HCT116 (cell line): Measurements from ENCODE around the gene CCSER1. TPM values are rescaled to one million over a fixed set of nuclear protein-coding genes. Genes with fewer than 3 reads are reported as not detected.

Experiments
- ATAC-seq: fragments of 200-7000 bp; cut with Tn5 transposase; 2 replicates; pipeline ENCODE4 v1.9.1; 2020; ENCODE audit warnings: mild to moderate bottlenecking, moderate library complexity
- BruUV-seq: library from RNA; stranded (reverse); fragments of 400-500 nt; replicated peaks from 2 replicates; lab custom pipeline; 2021; lab: Mats Ljungman, UMichigan
- CTCF ChIA-PET: fragments of 300-600 bp; sonication (Branson Sonifier 250); formaldehyde crosslinking; loops from one replicate; lab custom pipeline; 2021; ENCODE audit warnings: antibody characterized with exemption; lab: Charles Lee
- POLR2A ChIA-PET: fragments of 300-600, 350-600 bp; sonication (Branson Sonifier 250); formaldehyde crosslinking; loops from one replicate; lab custom pipeline; 2021; ENCODE audit warnings: antibody characterized with exemption; lab: Charles Lee
- RAD21 ChIA-PET, 2 experiments: fragments of 300-600 bp; sonication (Branson Sonifier 250); formaldehyde crosslinking; loops; one replicate each; lab custom pipeline; 2023; ENCODE audit warnings: low total read pairs in 2 of 2; ENCODE audit not compliant: uncharacterized antibody in 2 of 2, unreplicated experiment in 2 of 2, low non-redundant PET in 1 of 2; lab: Charles Lee
- DNase-seq: peaks from one replicate; pipeline ENCODE4 v3.0.0-alpha.2; 2010; ENCODE audit warnings: low read depth, low spot score
- H2AFZ ChIP-seq: fragments of 200-600 bp; shearing (Covaris generic), sonication (generic); 2 replicates; pipeline ENCODE4 v1.6.1; 2017; ENCODE audit warnings: low read depth, mixed run types, mixed read lengths, antibody characterized with exemption, low read length; ENCODE audit not compliant: poor library complexity, severe bottlenecking
- H3K27ac ChIP-seq: 2 replicates; pipeline ENCODE4 v1.5.1; 2012; ENCODE audit warnings: low read depth, low read length
- H3K27me3 ChIP-seq: fragments of 200-600 bp; sonication (generic); 2 replicates; pipeline ENCODE4 v1.6.1; 2016; ENCODE audit warnings: mixed run types, low read length, mixed read lengths; ENCODE audit not compliant: insufficient read depth
- H3K36me3 ChIP-seq, 2 experiments: fragments of 200-500 bp in 1 of 2; fragments of 200-600 bp in 1 of 2; sonication (Bioruptor generic) in 1 of 2; sonication (generic) in 1 of 2; 2 replicates each; pipeline versions ENCODE4 v1.5.1 to v1.6.1; 2014 to 2016; ENCODE audit warnings: low read length in 2 of 2, inconsistent platforms in 1 of 2, mixed read lengths in 1 of 2, mixed run types in 1 of 2; ENCODE audit not compliant: insufficient read depth in 2 of 2, control insufficient read depth in 1 of 2
- H3K4me1 ChIP-seq, 2 experiments: fragments of 200-600 bp in 1 of 2; sonication (generic) in 1 of 2; 2 replicates each; pipeline versions ENCODE4 v1.5.1 to v1.6.1; 2012 to 2017; ENCODE audit warnings: low read length in 2 of 2, inconsistent platforms in 1 of 2, mild to moderate bottlenecking in 1 of 2, mixed read lengths in 1 of 2, mixed run types in 1 of 2, moderate library complexity in 1 of 2; ENCODE audit not compliant: insufficient read depth in 2 of 2, control insufficient read depth in 1 of 2
- H3K4me2 ChIP-seq: fragments of 200-600 bp; sonication (generic); 2 replicates; pipeline ENCODE4 v1.6.1; 2017; ENCODE audit warnings: mixed run types, low read length, mixed read lengths
- H3K4me3 ChIP-seq, 2 experiments: fragments of 200-600 bp in 1 of 2; sonication (generic) in 1 of 2; replicated peaks in 1 of 2; 2 replicates each; pipeline ENCODE4 v1.5.1; 2011 to 2016; ENCODE audit warnings: low read length in 2 of 2, control low read depth in 1 of 2, low read depth in 1 of 2, mild to moderate bottlenecking in 1 of 2, mixed read lengths in 1 of 2, mixed run types in 1 of 2
- H3K79me2 ChIP-seq: fragments of 200-600 bp; sonication (generic); 2 replicates; pipeline ENCODE4 v1.6.1; 2017; ENCODE audit warnings: mild to moderate bottlenecking, mixed run types, low read length, moderate library complexity, mixed read lengths; ENCODE audit not compliant: insufficient read depth
- H3K9ac ChIP-seq: fragments of 200-600 bp; sonication (generic); 2 replicates; pipeline ENCODE4 v1.6.1; 2016; ENCODE audit warnings: low read length, mixed read lengths
- H3K9me2 ChIP-seq: fragments of 200-600 bp; sonication (generic), shearing (Covaris generic); 2 replicates; pipeline ENCODE4 v1.6.1; 2017; ENCODE audit warnings: mixed run types, mild to moderate bottlenecking, moderate library complexity; ENCODE audit not compliant: insufficient read depth
- H3K9me3 ChIP-seq, 2 experiments: fragments of 200-500 bp in 1 of 2; fragments of 200-600 bp in 1 of 2; sonication (Bioruptor generic) in 1 of 2; sonication (generic) in 1 of 2; 2 replicates each; pipeline ENCODE4 v1.6.1; 2014 to 2017; ENCODE audit warnings: low read length in 2 of 2, mixed read lengths in 2 of 2, inconsistent platforms in 1 of 2, low read depth in 1 of 2, mild to moderate bottlenecking in 1 of 2, mixed run types in 1 of 2, moderate library complexity in 1 of 2; ENCODE audit not compliant: control insufficient read depth in 1 of 2, insufficient read depth in 1 of 2
- H4K20me1 ChIP-seq: fragments of 200-600 bp; sonication (generic), shearing (Covaris generic); 2 replicates; pipeline ENCODE4 v1.6.1; 2017; ENCODE audit warnings: mixed run types, mild to moderate bottlenecking, moderate library complexity; ENCODE audit not compliant: insufficient read depth
- CBX3 ChIP-seq: IDR thresholded peaks from 2 replicates; pipeline ENCODE4 v1.6.1; 2012; ENCODE audit warnings: low read depth
- EGR1 ChIP-seq: IDR thresholded peaks from 2 replicates; pipeline ENCODE4 v1.6.1; 2012; ENCODE audit warnings: low read depth
- EZH2phosphoT487 ChIP-seq: fragments of 200-600 bp; IDR thresholded peaks from 2 replicates; pipeline ENCODE4 v1.6.1; 2018; ENCODE audit warnings: antibody characterized with exemption, borderline replicate concordance
- FOSL1 ChIP-seq: IDR thresholded peaks from 2 replicates; pipeline ENCODE4 v1.6.1; 2012; ENCODE audit warnings: low read depth
- JUND ChIP-seq: IDR thresholded peaks from 2 replicates; pipeline ENCODE4 v1.6.1; 2012
- POLR2A ChIP-seq: IDR thresholded peaks from 2 replicates; pipeline ENCODE4 v1.7.0; 2011; ENCODE audit warnings: borderline replicate concordance; ENCODE audit not compliant: insufficient read depth, insufficient read length; ENCODE audit errors: extremely low read depth
- POLR2AphosphoS5 ChIP-seq: IDR thresholded peaks from 2 replicates; pipeline ENCODE4 v1.6.1; 2011; ENCODE audit warnings: mild to moderate bottlenecking, low read depth, low read length, moderate library complexity
- REST ChIP-seq: IDR thresholded peaks from 2 replicates; pipeline ENCODE4 v1.6.1; 2012; ENCODE audit warnings: low read depth
- SIN3A ChIP-seq: IDR thresholded peaks from 2 replicates; pipeline ENCODE4 v1.6.1; 2012; ENCODE audit warnings: low read depth
- YY1 ChIP-seq: IDR thresholded peaks from 2 replicates; pipeline ENCODE4 v1.6.1; 2011; ENCODE audit warnings: low read length, low read depth, moderate library complexity, mild to moderate bottlenecking; ENCODE audit not compliant: insufficient replicate concordance; ENCODE audit errors: extremely low read depth
- ZBTB33 ChIP-seq: IDR thresholded peaks from 2 replicates; pipeline ENCODE4 v1.6.1; 2011; ENCODE audit warnings: mild to moderate bottlenecking, low read length, moderate library complexity; ENCODE audit not compliant: insufficient replicate concordance; ENCODE audit errors: extremely low read depth
- ZFX ChIP-seq: fragments of 450-650 bp; IDR thresholded peaks from 2 replicates; pipeline ENCODE4 v1.6.1; 2017
- ZNF274 ChIP-seq: fragments of 200-500 bp; sonication (Bioruptor generic); IDR thresholded peaks from 2 replicates; pipeline ENCODE4 v1.6.1; 2014; ENCODE audit warnings: mild to moderate bottlenecking, low read depth, low read length, inconsistent platforms
- intact Hi-C: fragments of 100-400 bp; cut with micrococcal nuclease; formaldehyde crosslinking; loops from 2 replicates; pipeline ENCODE4 v1.10.0; 2022
- total RNA-seq: library from RNA; stranded (reverse); gene quantifications from one replicate; pipeline ENCODE4 v1.2.1, GENCODE V29; 2021; ENCODE audit not compliant: unreplicated experiment

CCSER1 gene
- total RNA-seq, 1 experiment from 2014 or later = 6.7 TPM

GRCh38 chr4:91268913-91269312 lies 1141.7 kb downstream of the CCSER1 start:
- no peaks in the 10 kb centered on the region for H3K9me3 ChIP-seq
- H3K79me2 ChIP-seq = no peaks in the 10 kb centered on the region
- H3K9ac ChIP-seq = no peak overlapping the region
- H3K4me3 ChIP-seq = no peak overlapping the region
- CTCF ChIA-PET = no interaction called here
- peaks cover 10 to 12% of the 10 kb centered on the region in 2 experiments; a peak in 2 of 4 replicates for H3K4me1 ChIP-seq
- no peak overlapping the region for H2AFZ ChIP-seq
- H3K9me2 ChIP-seq = no peaks in the 10 kb centered on the region
- no peak overlapping the region; the same call in 1 of the 2 replicates for H3K4me2 ChIP-seq
- no peak for TF ChIP-seq ZNF274
- TF ChIP-seq ZFX = no peak
- no peak for TF ChIP-seq POLR2A
- TF ChIP-seq JUND = no peak
- TF ChIP-seq ZBTB33 = no peak
- TF ChIP-seq YY1 = no peak
- H3K36me3 ChIP-seq = no peaks in the 10 kb centered on the region
- DNase-seq = no peak
- ATAC-seq = no peak
- no peak overlapping the region for H3K27ac ChIP-seq
- RAD21 ChIA-PET = no interaction called here
- H4K20me1 ChIP-seq = no peaks in the 10 kb centered on the region
- no peaks in the 10 kb centered on the region for H3K27me3 ChIP-seq
- no TSS peak for BruUV-seq
- POLR2A ChIA-PET = no interaction called here
- intact Hi-C loops = no loop called here

DNA sequence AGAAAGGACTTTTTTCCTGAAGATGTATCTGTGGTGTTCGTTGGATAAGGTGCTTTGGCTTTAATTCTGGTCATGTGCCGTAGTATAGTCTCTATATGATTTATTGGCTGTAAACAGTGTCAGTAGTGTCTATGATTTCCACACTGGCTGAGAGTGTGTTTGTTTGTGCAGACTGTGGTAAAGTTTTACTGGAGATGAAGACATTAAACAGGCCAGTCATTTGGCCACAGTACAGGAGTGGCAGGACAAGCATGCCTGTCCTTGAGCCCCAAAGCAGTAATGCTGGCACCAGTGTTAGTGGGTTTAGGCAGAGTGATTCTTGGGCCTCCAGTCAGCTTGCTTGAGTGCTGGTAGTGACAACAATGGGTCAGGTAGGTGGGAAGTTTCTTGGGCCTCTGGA lies 1152.7 kb downstream of the CCSER1 start:
- Histone ChIP-seq H3K9me3 (no peaks in the 10 kb centered on the region), H3K9me2 (no peaks in the 10 kb centered on the region), H3K27me3 (no peaks in the 10 kb centered on the region), H3K4me3 (no peak overlapping the region), H3K9ac (no peak overlapping the region), H4K20me1 (no peaks in the 10 kb centered on the region), H3K4me2 (no peak overlapping the region), H3K36me3 (no peaks in the 10 kb centered on the region), H3K27ac (no peak overlapping the region), H2AFZ (no peak overlapping the region), H3K4me1 (no peaks in the 10 kb centered on the region), H3K79me2 (no peaks in the 10 kb centered on the region)
- CTCF ChIA-PET = no interaction called here
- POLR2A ChIA-PET = no interaction called here
- DNase-seq = no peak
- RAD21 ChIA-PET = no interaction called here
- intact Hi-C loops = no loop called here
- ATAC-seq = no peak
- no TSS peak for BruUV-seq
- TF ChIP-seq POLR2A = no peak
- no peak for TF ChIP-seq EGR1
- no peak for TF ChIP-seq POLR2AphosphoS5
- no peak for TF ChIP-seq ZBTB33
- TF ChIP-seq EZH2phosphoT487 = no peak
- TF ChIP-seq FOSL1 = no peak
- TF ChIP-seq SIN3A = no peak
- TF ChIP-seq YY1 = no peak
- no peak for TF ChIP-seq CBX3
- no peak for TF ChIP-seq ZNF274
- no peak for TF ChIP-seq REST
